Cardiac muscle cell (in vitro differentiated cells and primary cell): Measurements from ENCODE around the gene ZMYND8. TPM values are rescaled to one million over a fixed set of nuclear protein-coding genes. Genes with fewer than 3 reads are reported as not detected.
"Not testable (repeated sequence)": the region's sequence is repeated elsewhere in the genome, so short reads cannot be mapped to it uniquely, and the experiment has no call there.

Experiments
- DNase-seq, 2 donors: peaks; one replicate each; pipeline versions ENCODE4 v3.0.0 to v3.0.0-alpha.2; 2010 to 2017; ENCODE audit warnings: low read depth in 1 of 2, low spot score in 1 of 2
- H3K27ac ChIP-seq: fragments of 200-600 bp; sonication (generic); 2 replicates; pipeline ENCODE4 v1.5.1; 2016
- H3K27me3 ChIP-seq: fragments of 200-600 bp; sonication (generic); 2 replicates; pipeline ENCODE4 v1.6.0; 2016; ENCODE audit warnings: control low read depth
- H3K36me3 ChIP-seq: fragments of 200-600 bp; sonication (generic); 2 replicates; pipeline ENCODE4 v1.5.1; 2016; ENCODE audit warnings: control low read depth
- H3K4me1 ChIP-seq: fragments of 200-600 bp; sonication (generic); 2 replicates; pipeline ENCODE4 v1.8.1; 2017; ENCODE audit warnings: low read depth, mild to moderate bottlenecking, mixed run types
- H3K4me3 ChIP-seq: fragments of 200-600 bp; sonication (generic); 2 replicates; pipeline ENCODE4 v1.5.1; 2016; ENCODE audit warnings: mild to moderate bottlenecking
- H3K9me3 ChIP-seq: fragments of 200-600 bp; sonication (generic); 2 replicates; pipeline ENCODE4 v1.5.1; 2017; ENCODE audit warnings: low read depth, mild to moderate bottlenecking, control low read depth
- polyA plus RNA-seq: library from polyadenylated mRNA; unstranded; fragments of >200 nt; fragmentation: Nextera tagmentation; extraction: Ambion mirVana; gene quantifications from 2 replicates; pipeline ENCODE4 v1.2.1, GENCODE V29; 2016
- total RNA-seq: library from RNA; depleted of rRNA; stranded (reverse); fragments of >200 nt; gene quantifications from 2 replicates; pipeline ENCODE4 v1.2.3, GENCODE V29; 2016
- TF ChIP-seq, protein P1 (sequence below): IDR thresholded peaks from 2 replicates; pipeline ENCODE4 v1.5.1; 2012; ENCODE audit warnings: low read depth, mild to moderate bottlenecking, low read length

Gene ZMYND8
- total and polyA plus RNA-seq, 2 experiments from 2014 or later, result 27.5 to 45.0 TPM

DNA sequence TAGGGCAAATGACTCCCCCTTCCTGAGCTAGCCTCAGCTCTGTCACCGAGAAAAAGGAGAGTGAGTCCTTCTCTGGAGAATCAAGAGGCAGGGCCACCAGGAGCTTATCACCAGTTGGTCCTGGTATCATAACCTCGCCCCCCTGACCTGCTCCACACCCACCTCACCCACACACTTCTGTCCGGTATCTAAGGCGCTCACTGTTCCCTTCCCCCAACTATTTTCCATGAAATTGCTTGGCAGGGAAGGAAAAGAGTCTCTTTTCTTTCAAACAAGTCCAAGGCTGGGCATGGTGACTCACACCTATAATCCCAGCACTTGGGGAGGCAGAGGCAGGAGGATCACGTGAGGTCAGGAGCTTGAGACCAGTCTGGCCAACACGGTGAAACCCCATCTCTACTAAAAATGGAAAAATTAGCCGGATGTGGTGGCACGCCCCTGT lies 77.6 kb downstream of the ZMYND8 start:
- DNase-seq, result peak in 1 of 2 donors; percentile 33
- no peaks in the 10 kb centered on the region for H3K9me3 ChIP-seq
- TF ChIP-seq, protein P1, sequence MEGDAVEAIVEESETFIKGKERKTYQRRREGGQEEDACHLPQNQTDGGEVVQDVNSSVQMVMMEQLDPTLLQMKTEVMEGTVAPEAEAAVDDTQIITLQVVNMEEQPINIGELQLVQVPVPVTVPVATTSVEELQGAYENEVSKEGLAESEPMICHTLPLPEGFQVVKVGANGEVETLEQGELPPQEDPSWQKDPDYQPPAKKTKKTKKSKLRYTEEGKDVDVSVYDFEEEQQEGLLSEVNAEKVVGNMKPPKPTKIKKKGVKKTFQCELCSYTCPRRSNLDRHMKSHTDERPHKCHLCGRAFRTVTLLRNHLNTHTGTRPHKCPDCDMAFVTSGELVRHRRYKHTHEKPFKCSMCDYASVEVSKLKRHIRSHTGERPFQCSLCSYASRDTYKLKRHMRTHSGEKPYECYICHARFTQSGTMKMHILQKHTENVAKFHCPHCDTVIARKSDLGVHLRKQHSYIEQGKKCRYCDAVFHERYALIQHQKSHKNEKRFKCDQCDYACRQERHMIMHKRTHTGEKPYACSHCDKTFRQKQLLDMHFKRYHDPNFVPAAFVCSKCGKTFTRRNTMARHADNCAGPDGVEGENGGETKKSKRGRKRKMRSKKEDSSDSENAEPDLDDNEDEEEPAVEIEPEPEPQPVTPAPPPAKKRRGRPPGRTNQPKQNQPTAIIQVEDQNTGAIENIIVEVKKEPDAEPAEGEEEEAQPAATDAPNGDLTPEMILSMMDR, result no peak
- peaks cover 7% of the 10 kb centered on the region for H3K4me1 ChIP-seq
- no peak overlapping the region for H3K4me3 ChIP-seq
- H3K36me3 ChIP-seq, result peaks cover 37% of the 10 kb centered on the region
- H3K27ac ChIP-seq, result peak overlapping the region; percentile 29
- no peaks in the 10 kb centered on the region for H3K27me3 ChIP-seq

DNA sequence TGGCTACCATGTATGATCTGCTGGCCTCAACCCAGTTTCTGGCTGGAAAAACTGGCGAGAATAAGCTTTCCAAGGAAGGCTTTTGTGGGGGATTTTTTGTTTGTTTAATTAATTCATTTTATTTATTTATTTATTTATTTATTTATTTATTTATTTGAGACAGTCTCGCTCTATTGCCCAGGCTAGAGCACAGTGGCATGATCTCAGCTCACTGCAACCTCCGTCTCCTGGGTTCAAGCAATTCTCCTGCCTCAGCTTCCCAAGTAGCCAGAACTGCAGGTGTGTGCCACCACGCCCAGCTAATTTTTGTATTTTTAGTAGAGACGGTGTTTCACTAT lies 79.0 kb downstream of the ZMYND8 start:
- not testable (repeated sequence) for H3K27me3 ChIP-seq, DNase-seq, H3K4me3 ChIP-seq, H3K27ac ChIP-seq, H3K9me3 ChIP-seq, H3K4me1 ChIP-seq
- peaks cover 34% of the 10 kb centered on the region for H3K36me3 ChIP-seq

DNA sequence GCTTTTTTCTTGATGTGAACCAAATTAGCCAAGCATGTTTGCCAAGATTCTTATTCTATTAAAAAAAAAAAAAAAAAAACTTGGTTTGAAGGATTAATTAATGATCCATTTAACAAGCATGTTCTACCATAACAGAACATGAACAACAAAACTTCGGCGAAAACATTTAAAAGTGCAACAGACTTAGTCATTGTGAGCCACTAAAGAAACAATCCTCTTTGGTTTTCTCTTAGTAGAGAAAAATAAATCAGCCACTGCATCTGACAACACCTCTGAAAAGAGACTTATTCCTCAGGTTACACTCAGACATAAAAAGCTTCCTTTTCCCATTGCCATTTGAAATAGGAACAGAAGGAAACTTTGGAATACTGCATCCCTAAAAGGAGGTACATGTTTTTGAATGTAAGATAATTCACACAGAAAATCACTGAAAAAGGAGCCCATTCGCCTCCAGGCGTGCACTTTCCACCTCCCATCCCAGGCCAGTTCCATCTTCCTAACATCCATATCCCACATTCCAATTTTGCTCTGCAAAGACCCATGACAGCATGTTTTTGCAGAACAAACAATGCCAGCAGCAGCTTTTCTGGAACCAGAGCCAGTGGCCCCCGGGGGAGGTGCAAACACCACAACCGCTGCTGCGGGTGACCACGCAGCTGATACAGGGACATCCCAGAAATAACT lies 79.5 kb downstream of the ZMYND8 start:
- TF ChIP-seq, protein P1, result no peak
- Histone ChIP-seq H3K9me3 (no peaks in the 10 kb centered on the region), H3K36me3 (peaks cover 31% of the 10 kb centered on the region), H3K4me1 (peaks cover 6% of the 10 kb centered on the region), H3K27ac (no peak overlapping the region), H3K27me3 (no peaks in the 10 kb centered on the region), H3K4me3 (no peak overlapping the region)
- DNase-seq, result peak in 1 of 2 donors; percentile 86

DNA sequence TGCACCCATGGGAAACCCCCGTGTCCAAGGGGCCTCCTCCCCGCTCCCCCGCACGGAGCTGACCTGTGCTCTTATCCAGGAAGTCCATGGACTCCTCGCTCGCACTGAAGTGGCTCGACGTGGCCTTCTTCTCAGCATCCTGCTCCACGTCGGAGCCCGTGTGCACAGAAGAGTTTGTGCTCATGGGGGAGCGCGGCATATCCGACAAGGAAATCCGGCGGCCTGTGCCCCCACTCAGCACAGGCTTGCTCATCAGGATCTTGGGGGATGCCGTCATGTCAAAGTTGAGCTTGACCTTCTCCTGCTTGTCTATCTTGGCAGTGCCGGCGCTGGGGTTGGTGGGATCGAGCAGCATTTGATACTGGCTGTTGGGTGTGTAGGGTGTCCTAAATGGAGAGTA lies 80.2 kb downstream of the ZMYND8 start:
- peaks cover 28% of the 10 kb centered on the region for H3K36me3 ChIP-seq
- H3K9me3 ChIP-seq, result no peaks in the 10 kb centered on the region
- no peak for DNase-seq
- no peaks in the 10 kb centered on the region for H3K27me3 ChIP-seq
- TF ChIP-seq, protein P1, result no peak
- H3K27ac ChIP-seq, result no peak overlapping the region
- peaks cover 2% of the 10 kb centered on the region for H3K4me1 ChIP-seq
- H3K4me3 ChIP-seq, result no peak overlapping the region

DNA sequence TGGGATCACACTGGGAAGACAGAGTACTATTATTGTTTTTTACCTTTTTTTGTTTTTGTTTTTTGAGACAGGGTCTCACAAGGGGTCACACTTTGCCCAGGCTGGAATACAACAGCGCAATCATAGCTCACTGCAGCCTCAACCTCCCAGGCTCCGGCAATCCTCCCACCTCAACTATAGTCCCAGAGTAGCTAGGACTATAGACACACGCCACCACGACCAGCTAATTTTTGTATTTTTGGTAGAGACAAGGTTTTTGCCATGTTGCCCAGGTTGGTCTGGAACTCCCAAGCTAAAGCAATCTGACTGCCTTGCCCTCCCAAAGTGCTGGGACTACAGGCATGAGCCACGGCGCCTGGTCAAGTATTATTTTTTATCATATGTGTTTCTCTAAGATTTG lies 81.0 kb downstream of the ZMYND8 start:
- no peaks in the 10 kb centered on the region for H3K27me3 ChIP-seq
- no peak overlapping the region for H3K4me3 ChIP-seq
- TF ChIP-seq, protein P1, result no peak
- no peaks in the 10 kb centered on the region for H3K9me3 ChIP-seq
- H3K27ac ChIP-seq, result peak overlapping the region; percentile 12
- H3K4me1 ChIP-seq, result peaks cover 2% of the 10 kb centered on the region
- DNase-seq, result no peak
- peaks cover 28% of the 10 kb centered on the region for H3K36me3 ChIP-seq

DNA sequence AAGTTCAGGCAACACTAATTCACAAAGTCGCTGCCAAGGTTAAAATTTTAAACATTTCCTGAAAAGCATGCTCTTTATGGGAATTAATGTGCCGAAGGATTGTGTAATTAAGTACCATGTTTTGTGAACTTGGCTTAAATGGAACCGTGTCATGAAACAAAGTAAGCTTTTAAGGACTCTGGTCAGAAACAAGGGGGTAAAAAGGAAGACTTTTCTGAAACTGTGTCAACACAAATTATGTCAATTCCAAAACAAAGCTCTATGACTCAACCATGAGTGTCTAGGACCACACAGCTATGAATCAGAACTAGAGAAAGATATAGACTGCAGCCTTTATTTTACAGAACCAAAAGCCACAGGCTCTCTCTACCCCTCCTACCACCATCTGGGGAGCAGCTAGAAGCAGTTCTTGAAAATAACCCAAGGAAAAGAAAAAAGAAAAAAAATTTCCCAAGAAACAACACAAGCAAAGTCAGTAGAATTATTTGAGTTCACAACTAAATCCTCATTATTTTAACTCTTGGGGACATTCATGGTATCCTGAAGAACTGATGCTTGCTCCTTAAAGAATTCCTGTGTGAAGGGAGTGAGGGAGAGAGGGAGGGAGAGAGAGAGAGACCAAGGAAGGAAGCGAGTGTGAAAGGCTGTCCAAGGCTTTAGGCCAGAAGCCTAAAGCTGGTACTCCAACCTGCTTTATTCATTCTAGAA lies 81.9 kb downstream of the ZMYND8 start:
- Histone ChIP-seq H3K36me3 (peaks cover 28% of the 10 kb centered on the region), H3K27ac (peak overlapping the region; percentile 60), H3K9me3 (no peaks in the 10 kb centered on the region), H3K4me3 (no peak overlapping the region), H3K4me1 (peaks cover 2% of the 10 kb centered on the region), H3K27me3 (no peaks in the 10 kb centered on the region)
- TF ChIP-seq, protein P1, result no peak
- DNase-seq, result peak in 1 of 2 donors; percentile 93
